ENCODE results near the gene ZDHHC11B. TPM values are rescaled to one million over a fixed set of nuclear protein-coding genes. Genes with fewer than 3 reads are reported as not detected.
"Not testable (repeated sequence)": the region's sequence is repeated elsewhere in the genome, so short reads cannot be mapped to it uniquely, and the experiment has no call there.

Gene ZDHHC11B
- total RNA-seq, 1 donor from 2014 or later: 1.0 TPM

- not testable (repeated sequence) for H3K36me3 ChIP-seq (ENCODE audit: control insufficient read depth in 3 of 3, insufficient read depth in 3 of 3, low read length in 3 of 3); H3K9ac ChIP-seq (ENCODE audit: low read depth in 1 of 3, low read length in 3 of 3); H3K4me3 ChIP-seq (ENCODE audit: low read length in 3 of 3); H3K27me3 ChIP-seq (ENCODE audit: control insufficient read depth in 3 of 3, insufficient read depth in 3 of 3, low read length in 3 of 3); H3K9me3 ChIP-seq (ENCODE audit: control insufficient read depth in 3 of 3, low read length in 3 of 3); H3K27ac ChIP-seq (ENCODE audit: low read depth, low read length)
- H3K4me1 ChIP-seq (ENCODE audit: control insufficient read depth in 3 of 3, insufficient read depth in 3 of 3, low read length in 3 of 3): peaks cover 0 to 42% (median 16%) of the 10 kb centered on the region in 3 donors
These were observed 102.3 kb downstream of the ZDHHC11B start for GRCh38 chr5:682216-682615.

GRCh38 chr5:681317-682191, 103.0 kb downstream of the ZDHHC11B start:
- peaks cover 0 to 47% (median 16%) of the 10 kb centered on the region in 3 donors for H3K4me1 ChIP-seq (ENCODE audit: control insufficient read depth in 3 of 3, insufficient read depth in 3 of 3, low read length in 3 of 3)
- H3K27ac ChIP-seq (ENCODE audit: low read depth, low read length); H3K27me3 ChIP-seq (ENCODE audit: control insufficient read depth in 3 of 3, insufficient read depth in 3 of 3, low read length in 3 of 3); H3K9ac ChIP-seq (ENCODE audit: low read depth in 1 of 3, low read length in 3 of 3); H3K4me3 ChIP-seq (ENCODE audit: low read length in 3 of 3); H3K36me3 ChIP-seq (ENCODE audit: control insufficient read depth in 3 of 3, insufficient read depth in 3 of 3, low read length in 3 of 3); H3K9me3 ChIP-seq (ENCODE audit: control insufficient read depth in 3 of 3, low read length in 3 of 3): not testable (repeated sequence)

- not testable (repeated sequence) for H3K27ac ChIP-seq (ENCODE audit: low read depth, low read length); H3K9me3 ChIP-seq (ENCODE audit: control insufficient read depth in 3 of 3, low read length in 3 of 3); H3K27me3 ChIP-seq (ENCODE audit: control insufficient read depth in 3 of 3, insufficient read depth in 3 of 3, low read length in 3 of 3); H3K36me3 ChIP-seq (ENCODE audit: control insufficient read depth in 3 of 3, insufficient read depth in 3 of 3, low read length in 3 of 3); H3K4me3 ChIP-seq (ENCODE audit: low read length in 3 of 3); H3K9ac ChIP-seq (ENCODE audit: low read depth in 1 of 3, low read length in 3 of 3)
- H3K4me1 ChIP-seq (ENCODE audit: control insufficient read depth in 3 of 3, insufficient read depth in 3 of 3, low read length in 3 of 3): peaks cover 0 to 51% (median 22%) of the 10 kb centered on the region in 3 donors
These were observed 103.7 kb downstream of the ZDHHC11B start for GRCh38 chr5:680836-681235.

- H3K4me1 ChIP-seq (ENCODE audit: control insufficient read depth in 3 of 3, insufficient read depth in 3 of 3, low read length in 3 of 3): peaks cover 5 to 52% (median 27%) of the 10 kb centered on the region in 3 donors
- H3K9me3 ChIP-seq (ENCODE audit: control insufficient read depth in 3 of 3, low read length in 3 of 3); H3K27me3 ChIP-seq (ENCODE audit: control insufficient read depth in 3 of 3, insufficient read depth in 3 of 3, low read length in 3 of 3); H3K4me3 ChIP-seq (ENCODE audit: low read length in 3 of 3); H3K27ac ChIP-seq (ENCODE audit: low read depth, low read length); H3K36me3 ChIP-seq (ENCODE audit: control insufficient read depth in 3 of 3, insufficient read depth in 3 of 3, low read length in 3 of 3); H3K9ac ChIP-seq (ENCODE audit: low read depth in 1 of 3, low read length in 3 of 3): not testable (repeated sequence)
These were observed 104.3 kb downstream of the ZDHHC11B start for GRCh38 chr5:680118-680795.

GRCh38 chr5:679166-679895, 105.2 kb downstream of the ZDHHC11B start:
- not testable (repeated sequence) for H3K9ac ChIP-seq (ENCODE audit: low read depth in 1 of 3, low read length in 3 of 3); H3K27me3 ChIP-seq (ENCODE audit: control insufficient read depth in 3 of 3, insufficient read depth in 3 of 3, low read length in 3 of 3); H3K9me3 ChIP-seq (ENCODE audit: control insufficient read depth in 3 of 3, low read length in 3 of 3); H3K36me3 ChIP-seq (ENCODE audit: control insufficient read depth in 3 of 3, insufficient read depth in 3 of 3, low read length in 3 of 3); H3K4me3 ChIP-seq (ENCODE audit: low read length in 3 of 3); H3K27ac ChIP-seq (ENCODE audit: low read depth, low read length)
- H3K4me1 ChIP-seq (ENCODE audit: control insufficient read depth in 3 of 3, insufficient read depth in 3 of 3, low read length in 3 of 3): peaks cover 15 to 52% (median 33%) of the 10 kb centered on the region in 3 donors

GRCh38 chr5:678521-678920, 106.0 kb downstream of the ZDHHC11B start:
- not testable (repeated sequence) for H3K4me3 ChIP-seq (ENCODE audit: low read length in 3 of 3); H3K9me3 ChIP-seq (ENCODE audit: control insufficient read depth in 3 of 3, low read length in 3 of 3); H3K27me3 ChIP-seq (ENCODE audit: control insufficient read depth in 3 of 3, insufficient read depth in 3 of 3, low read length in 3 of 3); H3K27ac ChIP-seq (ENCODE audit: low read depth, low read length); H3K9ac ChIP-seq (ENCODE audit: low read depth in 1 of 3, low read length in 3 of 3); H3K36me3 ChIP-seq (ENCODE audit: control insufficient read depth in 3 of 3, insufficient read depth in 3 of 3, low read length in 3 of 3)
- peaks cover 23 to 52% (median 38%) of the 10 kb centered on the region in 3 donors for H3K4me1 ChIP-seq (ENCODE audit: control insufficient read depth in 3 of 3, insufficient read depth in 3 of 3, low read length in 3 of 3)

GRCh38 chr5:677131-678101, 107.1 kb downstream of the ZDHHC11B start:
- Histone ChIP-seq H3K9ac (ENCODE audit: low read depth in 1 of 3, low read length in 3 of 3) (no peak overlapping the region), H3K9me3 (ENCODE audit: control insufficient read depth in 3 of 3, low read length in 3 of 3) (no peaks in the 10 kb centered on the region), H3K27me3 (ENCODE audit: control insufficient read depth in 3 of 3, insufficient read depth in 3 of 3, low read length in 3 of 3) (no peaks in the 10 kb centered on the region)

GRCh38 chr5:676699-677076, 107.8 kb downstream of the ZDHHC11B start:
- H3K27me3 ChIP-seq (ENCODE audit: control insufficient read depth in 3 of 3, insufficient read depth in 3 of 3, low read length in 3 of 3): no peaks in the 10 kb centered on the region

More at GRCh38 chr5:677131-678101, 107.1 kb downstream of the ZDHHC11B start:
- peaks cover 34 to 52% (median 46%) of the 10 kb centered on the region in 3 donors for H3K4me1 ChIP-seq (ENCODE audit: control insufficient read depth in 3 of 3, insufficient read depth in 3 of 3, low read length in 3 of 3)
- H3K36me3 ChIP-seq (ENCODE audit: control insufficient read depth in 3 of 3, insufficient read depth in 3 of 3, low read length in 3 of 3): peaks cover 0 to 3% (median 0%) of the 10 kb centered on the region in 3 donors
- H3K27ac ChIP-seq (ENCODE audit: low read depth, low read length): no peak overlapping the region
- no peak overlapping the region for H3K4me3 ChIP-seq (ENCODE audit: low read length in 3 of 3)

More at GRCh38 chr5:676699-677076, 107.8 kb downstream of the ZDHHC11B start:
- no peak overlapping the region for H3K27ac ChIP-seq (ENCODE audit: low read depth, low read length)
- peaks cover 0 to 3% (median 0%) of the 10 kb centered on the region in 3 donors for H3K36me3 ChIP-seq (ENCODE audit: control insufficient read depth in 3 of 3, insufficient read depth in 3 of 3, low read length in 3 of 3)
- H3K9me3 ChIP-seq (ENCODE audit: control insufficient read depth in 3 of 3, low read length in 3 of 3): no peaks in the 10 kb centered on the region
- no peak overlapping the region for H3K4me3 ChIP-seq (ENCODE audit: low read length in 3 of 3)
- H3K4me1 ChIP-seq (ENCODE audit: control insufficient read depth in 3 of 3, insufficient read depth in 3 of 3, low read length in 3 of 3): peaks cover 41 to 59% (median 51%) of the 10 kb centered on the region in 3 donors
- no peak overlapping the region for H3K9ac ChIP-seq (ENCODE audit: low read depth in 1 of 3, low read length in 3 of 3)
